GM12865 (cell line): ENCODE data around the gene NOB1.

Source experiments
- DNase-seq: peaks from one replicate; pipeline ENCODE4 v3.0.0; 2010; ENCODE audit warnings: low read depth
- H3K4me3 ChIP-seq: 2 replicates; pipeline ENCODE4 v1.5.1; 2011; ENCODE audit warnings: mild to moderate bottlenecking, low read depth, low read length, control low read depth
- CTCF ChIP-seq: IDR thresholded peaks from 2 replicates; pipeline ENCODE4 v1.5.1; 2011; ENCODE audit warnings: low read length, control low read depth, low read depth, inconsistent platforms; ENCODE audit not compliant: insufficient read depth; ENCODE audit errors: missing control alignments

Gene NOB1

GRCh38 chr16:69720822-69721430, 33.8 kb downstream of the NOB1 start:
- no peak overlapping the region for H3K4me3 ChIP-seq
- DNase-seq: no peak
- TF ChIP-seq CTCF: no peak

GRCh38 chr16:69718111-69718764, 36.5 kb downstream of the NOB1 start:
- no peak for TF ChIP-seq CTCF
- no peak for DNase-seq
- no peak overlapping the region for H3K4me3 ChIP-seq

- no peak overlapping the region for H3K4me3 ChIP-seq
- TF ChIP-seq CTCF: no peak
- DNase-seq: no peak
These were observed 37.7 kb downstream of the NOB1 start for GRCh38 chr16:69717066-69717465.

- no peak for TF ChIP-seq CTCF
- H3K4me3 ChIP-seq: no peak overlapping the region
- DNase-seq: no peak
These were observed 41.7 kb downstream of the NOB1 start for GRCh38 chr16:69712914-69713581.

- DNase-seq: no peak
- H3K4me3 ChIP-seq: no peak overlapping the region
- no peak for TF ChIP-seq CTCF
These were observed 42.4 kb downstream of the NOB1 start for GRCh38 chr16:69712277-69712676.

- TF ChIP-seq CTCF: no peak
- DNase-seq: no peak
- H3K4me3 ChIP-seq: no peak overlapping the region
These were observed 43.5 kb downstream of the NOB1 start for GRCh38 chr16:69711115-69711740.
